ELR (cell line): ENCODE measurements around the gene SULT1A2.
"Not testable (repeated sequence)": the region's sequence is repeated elsewhere in the genome, so short reads cannot be mapped to it uniquely, and the experiment has no call there.

Source experiments
- DNase-seq: peaks from one replicate; pipeline ENCODE4 v3.0.0-alpha.2; 2015; ENCODE audit warnings: low read depth

Gene SULT1A2

GRCh38 chr16:28558456-28558855 is 38.4 kb downstream of the SULT1A2 start:
- DNase-seq: no peak

- DNase-seq: no peak
These were observed 39.9 kb downstream of the SULT1A2 start for GRCh38 chr16:28556914-28557320.

- DNase-seq: no peak
These were observed 41.3 kb downstream of the SULT1A2 start for GRCh38 chr16:28555561-28555960.

- DNase-seq: no peak
These were observed 42.0 kb downstream of the SULT1A2 start for GRCh38 chr16:28554634-28555423.

- peak; percentile 88 for DNase-seq
These were observed 42.8 kb downstream of the SULT1A2 start, which contains the start of gene SGF29 for GRCh38 chr16:28553776-28554633. TSS of gene SGF29 (plus strand) at chr16:28553920. CDS start at chr16:28581070, 27,150 bp downstream.

GRCh38 chr16:28549301-28549899 is 47.5 kb downstream of the SULT1A2 start:
- DNase-seq: peak; percentile 57

GRCh38 chr16:28548306-28548802 is 48.5 kb downstream of the SULT1A2 start:
- DNase-seq: no peak

- DNase-seq: no peak
These were observed 50.2 kb downstream of the SULT1A2 start for GRCh38 chr16:28546626-28547025.

- DNase-seq: not testable (repeated sequence)
These were observed 50.9 kb downstream of the SULT1A2 start for GRCh38 chr16:28545964-28546363.

GRCh38 chr16:28544998-28545397 is 51.9 kb downstream of the SULT1A2 start:
- DNase-seq: no peak

- DNase-seq: no peak
These were observed 53.8 kb downstream of the SULT1A2 start for GRCh38 chr16:28543072-28543471.

GRCh38 chr16:28542646-28543045 is 54.2 kb downstream of the SULT1A2 start:
- DNase-seq: no peak
